GM13976 (cell line): ENCODE measurements around the gene ZNF883.
A peak's percentile ranks its signal among the peaks of the same experiment; 100 is the strongest.
"Not testable (repeated sequence)": the region's sequence is repeated elsewhere in the genome, so short reads cannot be mapped to it uniquely, and the experiment has no call there.

ENCODE experiments used
- DNase-seq: peaks from one replicate; pipeline ENCODE4 v3.0.0; 2012; ENCODE audit warnings: low spot score
- CTCF ChIP-seq: IDR thresholded peaks from 2 replicates; pipeline ENCODE4 v1.5.1; 2012; ENCODE audit warnings: borderline replicate concordance, mild to moderate bottlenecking; ENCODE audit not compliant: insufficient read depth; ENCODE audit errors: extremely low read depth, missing control alignments, control extremely low read depth
- in situ Hi-C: fragments of 300-500 bp; cut with MboI; formaldehyde crosslinking; loops from one replicate; pipeline ENCODE4 v1.12.0; 2022; ENCODE audit warnings: low sequenced_read_pairs, mixed read lengths, inconsistent platforms; ENCODE audit not compliant: unreplicated experiment

Gene ZNF883

DNA sequence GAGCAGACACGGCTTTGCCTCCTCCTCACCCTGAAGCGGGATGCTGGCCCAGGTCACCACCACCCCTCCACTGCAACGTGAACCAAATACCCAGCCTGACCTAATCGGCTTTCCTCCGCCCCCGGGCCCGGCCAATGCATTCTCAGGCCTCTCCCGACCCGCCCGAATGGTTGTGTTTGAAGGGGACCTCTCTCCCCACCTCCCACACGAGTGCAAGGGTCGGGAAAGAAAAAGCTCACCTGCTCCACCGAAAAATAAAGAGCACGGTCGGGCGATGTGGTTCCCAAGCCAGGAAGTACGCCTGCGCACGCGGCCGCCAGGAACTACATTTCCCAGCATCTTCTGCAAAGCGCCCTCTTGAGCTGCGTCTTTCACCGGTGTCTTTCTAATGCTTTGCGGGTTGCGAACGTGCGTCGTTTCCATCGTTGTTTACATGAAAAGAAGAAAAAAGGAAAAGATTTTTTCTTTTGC, at the start of gene ZNF883:
ZNF883 (minus strand) TSS at position 282 of the 471 bp plus-strand sequence.
- in situ Hi-C loops, result no loop called here
- no peak for TF ChIP-seq CTCF
- peak; percentile 9 for DNase-seq

GRCh38 chr9:113061072-113061850, 49.3 kb upstream of the ZNF883 start:
- DNase-seq, in situ Hi-C loops: not testable (repeated sequence)

GRCh38 chr9:113059581-113060284, 47.7 kb upstream of the ZNF883 start:
- in situ Hi-C loops, result not testable (repeated sequence)
- DNase-seq, result peak; percentile 17

GRCh38 chr9:113057193-113057592, 45.2 kb upstream of the ZNF883 start:
- in situ Hi-C loops, result no loop called here
- no peak for TF ChIP-seq CTCF
- peak; percentile 19 for DNase-seq

- TF ChIP-seq CTCF, result no peak
- peak; percentile 81 for DNase-seq
- in situ Hi-C loops, result no loop called here
Measured at GRCh38 chr9:113056191-113057106, 44.5 kb upstream of the ZNF883 start, which contains the start of gene ZFP37. Gene ZFP37 (minus strand): TSS chr9:113056724. CDS start chr9:113056688, 36 bp downstream.

- in situ Hi-C loops, result no loop called here
- DNase-seq, result no peak
- TF ChIP-seq CTCF, result no peak
Measured at GRCh38 chr9:113042884-113043657, 31.1 kb upstream of the ZNF883 start.

DNA sequence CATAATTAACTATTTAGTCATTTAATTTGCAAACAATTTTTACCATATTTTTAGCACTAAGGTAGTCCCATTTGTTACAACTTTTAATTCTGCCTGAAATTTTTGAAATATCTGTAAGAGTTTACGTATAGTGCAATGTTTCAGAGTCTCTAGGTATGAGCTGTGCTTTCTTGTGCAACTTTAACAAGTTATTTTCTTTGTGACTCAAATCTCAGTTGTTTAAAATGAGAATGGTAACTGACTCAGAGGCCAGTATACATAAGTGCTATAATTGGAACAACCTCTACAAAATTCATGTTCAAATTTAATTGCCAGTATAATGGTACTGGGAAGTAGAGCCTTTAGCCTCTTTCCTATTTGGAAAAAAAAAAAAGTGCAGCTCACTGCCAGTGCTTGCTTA, 14.2 kb upstream of the ZNF883 start:
- no peak for TF ChIP-seq CTCF
- in situ Hi-C loops, result no loop called here
- DNase-seq, result no peak
